GM12801 (cell line): Measurements from ENCODE around the gene GJB2.

Source experiments
- CTCF ChIP-seq: IDR thresholded peaks from one replicate; pipeline ENCODE4 v1.5.1; 2011; ENCODE audit warnings: control low read depth; ENCODE audit not compliant: insufficient read length; ENCODE audit errors: extremely low read depth

Gene GJB2

GRCh38 chr13:20160306-20161274 lies 32.1 kb downstream of the GJB2 start, which contains the start of gene GJA3:
TSS of gene GJA3 (minus strand) at chr13:20161052. CDS start at chr13:20143288, 17,764 bp downstream.
- TF ChIP-seq CTCF = no peak

- no peak for TF ChIP-seq CTCF
Observed at GRCh38 chr13:20159646-20160305, 33.0 kb downstream of the GJB2 start.

- no peak for TF ChIP-seq CTCF
Observed at GRCh38 chr13:20157151-20157796, 35.5 kb downstream of the GJB2 start.

GRCh38 chr13:20156702-20157101 lies 36.0 kb downstream of the GJB2 start:
- no peak for TF ChIP-seq CTCF

- TF ChIP-seq CTCF = no peak
Observed at GRCh38 chr13:20151612-20152011, 41.1 kb downstream of the GJB2 start.

- no peak for TF ChIP-seq CTCF
Observed at GRCh38 chr13:20151016-20151415, 41.7 kb downstream of the GJB2 start.

- TF ChIP-seq CTCF = no peak
Observed at GRCh38 chr13:20150561-20150960, 42.2 kb downstream of the GJB2 start.
